Measurements from ENCODE around the gene KDM5C.

- TF ChIP-seq CTCF (conservative IDR thresholded peaks at IDR 0.05) (no peak), EZH2 (IDR thresholded peaks at IDR 0.05; ENCODE audit: low read depth) (no peak)
Measured at GRCh38 chrX:53184836-53185235, 40.2 kb downstream of the KDM5C start.
